Vagina (tissue), 2 donors: Measurements from ENCODE around the gene ZBP1.

ENCODE experiments used
- POLR2A ChIP-seq, 2 donors: fragments of 450-650 bp; IDR thresholded peaks; one replicate each; pipeline ENCODE4 v1.6.1; 2017; ENCODE audit warnings: antibody characterized with exemption in 2 of 2, mild to moderate bottlenecking in 2 of 2, moderate library complexity in 2 of 2
- TF ChIP-seq, protein P1 (sequence below), 3 experiments: fragments of 450-650 bp in 2 of 3; fragments of 200-600 bp in 1 of 3; sonication (generic) in 1 of 3; IDR thresholded peaks; one replicate each; pipeline ENCODE4 v1.5.1; 2017 to 2019; ENCODE audit warnings: antibody characterized with exemption in 3 of 3, mild to moderate bottlenecking in 2 of 3, moderate library complexity in 2 of 3

GRCh38 chr20:57658447-57658832 lies 38.2 kb upstream of the ZBP1 start:
- TF ChIP-seq, protein P1, sequence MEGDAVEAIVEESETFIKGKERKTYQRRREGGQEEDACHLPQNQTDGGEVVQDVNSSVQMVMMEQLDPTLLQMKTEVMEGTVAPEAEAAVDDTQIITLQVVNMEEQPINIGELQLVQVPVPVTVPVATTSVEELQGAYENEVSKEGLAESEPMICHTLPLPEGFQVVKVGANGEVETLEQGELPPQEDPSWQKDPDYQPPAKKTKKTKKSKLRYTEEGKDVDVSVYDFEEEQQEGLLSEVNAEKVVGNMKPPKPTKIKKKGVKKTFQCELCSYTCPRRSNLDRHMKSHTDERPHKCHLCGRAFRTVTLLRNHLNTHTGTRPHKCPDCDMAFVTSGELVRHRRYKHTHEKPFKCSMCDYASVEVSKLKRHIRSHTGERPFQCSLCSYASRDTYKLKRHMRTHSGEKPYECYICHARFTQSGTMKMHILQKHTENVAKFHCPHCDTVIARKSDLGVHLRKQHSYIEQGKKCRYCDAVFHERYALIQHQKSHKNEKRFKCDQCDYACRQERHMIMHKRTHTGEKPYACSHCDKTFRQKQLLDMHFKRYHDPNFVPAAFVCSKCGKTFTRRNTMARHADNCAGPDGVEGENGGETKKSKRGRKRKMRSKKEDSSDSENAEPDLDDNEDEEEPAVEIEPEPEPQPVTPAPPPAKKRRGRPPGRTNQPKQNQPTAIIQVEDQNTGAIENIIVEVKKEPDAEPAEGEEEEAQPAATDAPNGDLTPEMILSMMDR (IDR thresholded peaks at IDR 0.05) = no peak
- no peak for TF ChIP-seq POLR2A (IDR thresholded peaks at IDR 0.05)
